OCI-LY3 (cell line): ENCODE data around the gene JAKMIP2.

ENCODE experiments used
- H2AFZ ChIP-seq: fragments of 200-600, 300-600 bp; shearing (Covaris generic); 2 replicates; pipeline ENCODE4 v1.6.0; 2014; ENCODE audit warnings: antibody characterized with exemption, low read depth, low read length
- H3K27ac ChIP-seq: fragments of 200-600, 300-600 bp; sonication (generic); 2 replicates; pipeline ENCODE4 v1.5.1; 2014; ENCODE audit warnings: mild to moderate bottlenecking, low read length, moderate library complexity, mixed read lengths
- H3K27me3 ChIP-seq: fragments of 200-600, 300-600 bp; sonication (generic); 2 replicates; pipeline ENCODE4 v1.6.1; 2014; ENCODE audit warnings: low read depth, low read length, mixed read lengths
- H3K36me3 ChIP-seq: fragments of 200-600, 300-600 bp; sonication (generic); replicated peaks from 2 replicates; pipeline ENCODE3; 2014; ENCODE audit warnings: low read depth, low read length, mixed read lengths
- H3K4me1 ChIP-seq: fragments of 300-600, 200-600 bp; sonication (generic); 2 replicates; pipeline ENCODE4 v1.6.1; 2014; ENCODE audit warnings: low read length, mixed read lengths
- H3K4me2 ChIP-seq: fragments of 200-600, 300-600 bp; sonication (generic); 2 replicates; pipeline ENCODE4 v1.6.1; 2014; ENCODE audit warnings: low read length, mixed read lengths
- H3K4me3 ChIP-seq: fragments of 300-600, 200-600 bp; sonication (generic); 2 replicates; pipeline ENCODE4 v1.5.1; 2014; ENCODE audit warnings: antibody characterized with exemption, mild to moderate bottlenecking, low read length, moderate library complexity
- H3K79me2 ChIP-seq: fragments of 300-600, 200-600 bp; shearing (Covaris generic); 2 replicates; pipeline ENCODE4 v1.6.1; 2014; ENCODE audit warnings: mild to moderate bottlenecking, low read length, mixed read lengths
- H3K9ac ChIP-seq: fragments of 300-600, 200-600 bp; shearing (Covaris generic); 2 replicates; pipeline ENCODE4 v1.6.0; 2014; ENCODE audit warnings: mild to moderate bottlenecking, low read length, moderate library complexity
- H3K9me3 ChIP-seq: fragments of 200-600, 300-600 bp; shearing (Covaris generic); 2 replicates; pipeline ENCODE4 v1.6.1; 2014; ENCODE audit warnings: low read length, mixed read lengths; ENCODE audit not compliant: insufficient read depth
- H4K20me1 ChIP-seq: fragments of 200-600, 300-600 bp; sonication (generic); 2 replicates; pipeline ENCODE4 v1.6.1; 2016; ENCODE audit warnings: low read length, mixed read lengths; ENCODE audit not compliant: insufficient read depth
- CTCF ChIP-seq: fragments of 200-600, 300-600 bp; sonication (generic); IDR thresholded peaks from 2 replicates; pipeline ENCODE4 v1.5.1; 2014; ENCODE audit warnings: antibody characterized with exemption, low read length, low read depth
- EZH2phosphoT487 ChIP-seq: fragments of 200-600 bp; shearing (Covaris generic); IDR thresholded peaks from 2 replicates; pipeline ENCODE4 v1.6.1; 2018; ENCODE audit warnings: antibody characterized with exemption, mixed run types, low read depth

The JAKMIP2 gene

GRCh38 chr5:147752666-147753290 is 29.8 kb downstream of the JAKMIP2 start:
- no peaks in the 10 kb centered on the region for H3K27me3 ChIP-seq
- H3K36me3 ChIP-seq = no peaks in the 10 kb centered on the region
- no peak overlapping the region for H3K27ac ChIP-seq
- H3K4me1 ChIP-seq = no peaks in the 10 kb centered on the region
- H3K9ac ChIP-seq = no peak overlapping the region
- H3K9me3 ChIP-seq = no peaks in the 10 kb centered on the region
- H3K4me2 ChIP-seq = no peak overlapping the region
- H3K4me3 ChIP-seq = no peak overlapping the region
- TF ChIP-seq CTCF = no peak
- no peak for TF ChIP-seq EZH2phosphoT487
- no peaks in the 10 kb centered on the region for H3K79me2 ChIP-seq
- H4K20me1 ChIP-seq = no peaks in the 10 kb centered on the region
- no peak overlapping the region for H2AFZ ChIP-seq

GRCh38 chr5:147752033-147752432 is 30.5 kb downstream of the JAKMIP2 start:
- no peaks in the 10 kb centered on the region for H4K20me1 ChIP-seq
- no peaks in the 10 kb centered on the region for H3K9me3 ChIP-seq
- TF ChIP-seq EZH2phosphoT487 = no peak
- no peak for TF ChIP-seq CTCF
- no peaks in the 10 kb centered on the region for H3K4me1 ChIP-seq
- H3K4me3 ChIP-seq = no peak overlapping the region
- H3K36me3 ChIP-seq = no peaks in the 10 kb centered on the region
- no peak overlapping the region for H2AFZ ChIP-seq
- no peak overlapping the region for H3K4me2 ChIP-seq
- H3K79me2 ChIP-seq = no peaks in the 10 kb centered on the region
- H3K27ac ChIP-seq = no peak overlapping the region
- no peak overlapping the region for H3K9ac ChIP-seq
- no peaks in the 10 kb centered on the region for H3K27me3 ChIP-seq

- Histone ChIP-seq H3K36me3 (no peaks in the 10 kb centered on the region), H3K4me1 (no peaks in the 10 kb centered on the region), H2AFZ (no peak overlapping the region), H4K20me1 (no peaks in the 10 kb centered on the region), H3K4me3 (no peak overlapping the region), H3K27me3 (no peaks in the 10 kb centered on the region), H3K79me2 (no peaks in the 10 kb centered on the region), H3K4me2 (no peak overlapping the region), H3K27ac (no peak overlapping the region), H3K9ac (no peak overlapping the region), H3K9me3 (no peaks in the 10 kb centered on the region)
- TF ChIP-seq EZH2phosphoT487 = no peak
- no peak for TF ChIP-seq CTCF
Observed at GRCh38 chr5:147751156-147751830, 31.2 kb downstream of the JAKMIP2 start.

- no peak overlapping the region for H3K27ac ChIP-seq
- no peak for TF ChIP-seq CTCF
- no peak for TF ChIP-seq EZH2phosphoT487
- no peaks in the 10 kb centered on the region for H3K4me1 ChIP-seq
- no peaks in the 10 kb centered on the region for H3K79me2 ChIP-seq
- H4K20me1 ChIP-seq = no peaks in the 10 kb centered on the region
- no peaks in the 10 kb centered on the region for H3K9me3 ChIP-seq
- no peak overlapping the region for H3K4me2 ChIP-seq
- H3K27me3 ChIP-seq = no peaks in the 10 kb centered on the region
- no peak overlapping the region for H3K9ac ChIP-seq
- H2AFZ ChIP-seq = no peak overlapping the region
- H3K36me3 ChIP-seq = no peaks in the 10 kb centered on the region
- H3K4me3 ChIP-seq = no peak overlapping the region
Observed at GRCh38 chr5:147750065-147750464, 32.5 kb downstream of the JAKMIP2 start.
